ENCODE results near the gene RNASET2. TPM values are rescaled to one million over a fixed set of nuclear protein-coding genes. Genes with fewer than 3 reads are reported as not detected.

RNASET2 gene, protein sequence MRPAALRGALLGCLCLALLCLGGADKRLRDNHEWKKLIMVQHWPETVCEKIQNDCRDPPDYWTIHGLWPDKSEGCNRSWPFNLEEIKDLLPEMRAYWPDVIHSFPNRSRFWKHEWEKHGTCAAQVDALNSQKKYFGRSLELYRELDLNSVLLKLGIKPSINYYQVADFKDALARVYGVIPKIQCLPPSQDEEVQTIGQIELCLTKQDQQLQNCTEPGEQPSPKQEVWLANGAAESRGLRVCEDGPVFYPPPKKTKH
- total RNA-seq, result 100 to 1,000 TPM; 121 to 191 (median 176) TPM

- in situ Hi-C loops (cut with MboI; ENCODE audit: low pct_ligation_motif_present in 1 of 4, low pct_unique_long_range_greater_than_20kb in 1 of 4, low sequenced_read_pairs in 3 of 4) (no loop called here), intact Hi-C loops (cut with DNase I; ENCODE audit: low total_unique reads) (loop anchor here (10.0 kb wide), 1 partner anchor 172 kb away; no protein-coding TSS in a partner anchor)
- Histone ChIP-seq H3K36me3 (no peaks in the 10 kb centered on the region), H3K27me3 (no peaks in the 10 kb centered on the region), H3K4me1 (peaks cover 4 to 43% (median 21%) of the 10 kb centered on the region in 4 donors), H3K9me3 (no peaks in the 10 kb centered on the region), H3K27ac (peak within 1 kb of the TSS; percentile 94 to 98 (median 97)), H3K4me3 (peak within 1 kb of the TSS; percentile 58 to 92 (median 71))
- 1% methylated on average over 33 of the region's 71 CpGs; no CpG with 5 or more reads in 1 of the 2 donors for WGBS, 2 donors (ENCODE audit: low coverage in 1 of 2)
- DNase-seq, result peak; percentile 100
- TF ChIP-seq POLR2A (IDR thresholded peaks at IDR 0.05) (peak; percentile 92), POLR2AphosphoS5 (IDR thresholded peaks at IDR 0.05) (peak; percentile 89 to 94 (median 94)), CTCF (IDR thresholded peaks at IDR 0.05) (no peak), EP300 (IDR thresholded peaks at IDR 0.05; ENCODE audit: low read depth) (no peak)
Observed at GRCh38 chr6:166956444-166957086, at the start of gene RNASET2. RNASET2 (minus strand) TSS chr6:166956550; CDS start chr6:166956182, 368 bp downstream.

- Histone ChIP-seq H3K4me3 (no peak overlapping the region), H3K9me3 (no peaks in the 10 kb centered on the region), H3K4me1 (peaks cover 3 to 26% (median 10%) of the 10 kb centered on the region in 4 donors), H3K27me3 (no peaks in the 10 kb centered on the region), H3K36me3 (peaks cover 0 to 21% (median 2%) of the 10 kb centered on the region in 4 donors), H3K27ac (no peak overlapping the region)
- intact Hi-C loops (cut with DNase I; ENCODE audit: low total_unique reads), result no loop called here
- TF ChIP-seq POLR2AphosphoS5 (IDR thresholded peaks at IDR 0.05), result no peak
- no peak for TF ChIP-seq EP300 (IDR thresholded peaks at IDR 0.05; ENCODE audit: low read depth)
- TF ChIP-seq CTCF (IDR thresholded peaks at IDR 0.05), result no peak
- TF ChIP-seq POLR2A (IDR thresholded peaks at IDR 0.05), result no peak
- 69 to 70% methylated on average over 9 to 12 of the region's 12 CpGs for WGBS, 2 donors (ENCODE audit: low coverage in 1 of 2)
- in situ Hi-C loops (cut with MboI; ENCODE audit: low pct_ligation_motif_present in 1 of 4, low pct_unique_long_range_greater_than_20kb in 1 of 4, low sequenced_read_pairs in 3 of 4), result loop anchor here in 1 of 4 donors (25.0 kb wide), 1 partner anchor 132 kb away; no protein-coding TSS in a partner anchor
- DNase-seq, result peak; percentile 15
Observed at GRCh38 chr6:167005350-167006159, 49.2 kb upstream of the RNASET2 start.

DNA sequence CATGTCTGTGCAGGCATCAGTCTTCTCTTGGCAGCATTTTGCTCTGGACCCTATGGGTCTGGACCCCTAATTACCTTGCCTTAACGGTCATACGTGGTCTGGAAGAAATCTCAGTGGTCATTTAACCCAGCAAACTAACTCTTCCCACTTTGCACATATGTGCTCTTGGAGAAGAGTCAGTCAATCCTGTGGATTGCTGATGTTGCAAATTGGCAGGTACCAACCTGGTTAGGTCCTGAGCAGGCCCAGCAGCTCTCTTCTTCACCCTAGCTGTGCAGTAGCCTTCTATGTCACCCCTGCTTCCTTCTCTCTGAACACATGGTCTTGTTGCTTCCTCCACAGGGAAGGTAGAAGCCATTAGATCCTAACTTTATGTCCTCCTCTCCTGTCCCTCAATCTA, 44.4 kb upstream of the RNASET2 start:
- no peak overlapping the region for H3K4me3 ChIP-seq
- H3K9me3 ChIP-seq, result no peaks in the 10 kb centered on the region
- in situ Hi-C loops (cut with MboI; ENCODE audit: low pct_ligation_motif_present in 1 of 4, low pct_unique_long_range_greater_than_20kb in 1 of 4, low sequenced_read_pairs in 3 of 4) (loop anchor here in 1 of 4 donors (25.0 kb wide), 1 partner anchor 137 kb away; no protein-coding TSS in a partner anchor), intact Hi-C loops (cut with DNase I; ENCODE audit: low total_unique reads) (no loop called here)
- TF ChIP-seq POLR2AphosphoS5 (IDR thresholded peaks at IDR 0.05) (no peak), CTCF (IDR thresholded peaks at IDR 0.05) (no peak), EP300 (IDR thresholded peaks at IDR 0.05; ENCODE audit: low read depth) (no peak), POLR2A (IDR thresholded peaks at IDR 0.05) (no peak)
- H3K27me3 ChIP-seq, result no peaks in the 10 kb centered on the region
- DNase-seq, result no peak
- peaks cover 7 to 27% (median 20%) of the 10 kb centered on the region in 4 donors for H3K4me1 ChIP-seq
- 77 to 90% methylated on average over 2 of the region's 2 CpGs for WGBS, 2 donors (ENCODE audit: low coverage in 1 of 2)
- no peak overlapping the region for H3K27ac ChIP-seq
- peaks cover 0 to 2% (median 0%) of the 10 kb centered on the region in 4 donors for H3K36me3 ChIP-seq
